Amygdala (tissue), 56 donors: Measurements from ENCODE around the gene RPL36A.
A peak's percentile ranks its signal among the peaks of the same experiment; 100 is the strongest.

ENCODE experiments used
- DNase-seq, 56 donors: peaks; one replicate each; lab custom pipeline; 2025; lab: John Stamatoyannopoulos, UW

The RPL36A gene

DNA sequence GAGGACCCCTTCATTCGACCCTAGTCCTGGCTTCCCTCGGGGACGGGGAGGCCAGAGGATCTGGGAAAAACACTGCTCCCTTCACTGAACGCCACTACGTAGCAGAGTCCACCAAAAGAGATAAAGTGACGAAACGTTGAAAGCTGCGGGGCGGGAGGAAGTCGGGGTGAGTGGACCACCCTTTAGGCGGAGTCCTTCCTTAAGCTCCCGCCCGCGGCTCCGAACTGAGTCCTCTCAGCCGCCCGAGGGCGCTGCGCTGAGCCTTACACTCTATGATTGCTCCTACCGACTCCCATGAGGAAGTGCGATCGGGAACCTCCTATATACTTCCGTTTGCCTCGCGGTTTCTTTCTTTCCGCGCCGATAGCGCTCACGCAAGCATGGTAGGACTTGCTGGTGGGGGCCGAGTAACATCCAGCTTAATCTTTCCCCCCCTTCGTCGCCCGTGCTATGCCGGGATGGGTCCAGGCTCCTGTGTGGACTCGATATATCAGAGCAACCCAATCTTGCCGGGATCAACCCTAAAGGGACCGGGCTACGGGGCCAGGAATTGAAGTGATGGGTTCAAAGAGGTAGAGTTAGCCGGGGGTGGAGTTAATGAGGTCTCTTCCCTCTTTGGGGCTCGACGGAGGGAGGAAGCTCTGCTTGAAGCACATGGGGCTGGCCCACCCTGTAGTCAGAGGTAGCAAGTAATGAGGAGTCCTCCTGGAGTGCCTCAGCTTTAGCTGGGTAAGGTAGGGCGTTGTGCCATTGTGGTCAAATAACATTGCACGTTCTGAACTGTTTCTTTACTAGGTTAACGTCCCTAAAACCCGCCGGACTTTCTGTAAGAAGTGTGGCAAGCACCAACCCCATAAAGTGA lies at the start of gene RPL36A:
RPL36A (plus strand) TSS at position 348 of the 862 bp plus-strand sequence; CDS start at position 381, 33 bp downstream.
- peak in 55 of 56 donors; percentile 1 to 88 (median 61) for DNase-seq

DNA sequence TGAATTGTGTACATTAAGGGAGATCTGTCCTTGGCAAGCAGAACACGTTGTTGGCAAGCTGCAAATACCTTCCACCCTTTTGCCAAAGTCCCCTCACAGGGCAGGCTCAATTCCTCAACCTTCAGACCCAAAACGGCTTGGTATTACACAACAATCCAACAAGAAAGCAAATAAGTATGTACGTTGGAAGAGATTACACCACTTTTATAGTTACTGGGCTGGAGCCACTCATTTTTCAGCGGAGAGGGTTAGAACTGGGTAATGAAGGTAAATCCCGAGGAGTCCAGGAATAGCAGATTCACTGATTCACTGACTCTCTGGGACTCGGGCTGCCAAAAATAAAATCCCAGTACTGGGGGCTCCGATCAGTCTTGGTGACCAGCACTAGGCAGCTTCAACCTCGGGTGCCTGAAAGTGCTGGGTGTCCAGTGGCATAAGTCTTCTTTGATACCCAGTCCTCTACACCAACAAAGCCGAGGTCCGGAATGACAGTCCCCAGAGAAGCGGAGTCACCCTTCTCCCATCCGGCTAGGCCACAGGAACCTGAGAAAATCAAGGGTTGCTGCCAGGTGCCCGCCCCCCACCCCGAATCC lies 42.9 kb upstream of the RPL36A start:
- DNase-seq = peak in 8 of 56 donors; percentile 0 to 33 (median 17)

DNA sequence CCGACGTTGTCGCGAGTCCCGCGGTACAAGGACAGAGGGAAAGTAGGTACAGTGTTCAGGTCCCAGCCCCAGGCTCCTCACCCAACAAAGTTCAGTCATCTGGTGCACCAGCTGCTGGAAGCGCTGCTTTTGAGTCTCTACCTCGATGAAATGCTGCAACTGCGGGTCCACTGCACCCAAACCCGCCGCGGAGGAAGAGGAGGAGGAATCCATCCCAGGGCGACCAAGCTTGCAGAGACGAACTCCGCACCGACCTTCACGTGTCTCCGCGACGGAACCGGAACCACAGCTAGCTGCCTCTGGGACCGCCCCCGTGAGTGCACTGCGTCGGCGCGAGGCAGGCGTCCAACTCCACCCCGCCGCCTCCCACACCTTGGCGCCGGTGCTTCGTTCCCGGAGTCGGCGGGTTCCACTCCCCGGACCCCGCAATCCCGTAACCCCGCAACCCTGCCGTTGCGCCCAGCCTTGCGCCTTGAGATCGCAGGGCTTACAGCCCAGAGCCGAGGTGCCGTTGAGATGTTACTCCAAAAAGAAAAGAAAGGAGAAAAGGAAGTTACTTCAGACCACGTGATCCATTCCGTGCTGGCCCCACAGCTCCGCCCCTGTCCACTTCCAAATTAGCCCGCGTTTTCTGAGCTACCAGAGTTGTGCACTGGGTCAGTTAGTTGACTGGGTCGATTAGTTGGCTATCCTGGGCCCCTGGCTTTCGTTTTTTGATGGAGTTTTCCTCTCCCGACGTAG lies 42.2 kb upstream of the RPL36A start, which contains the start of gene TIMM8A:
TIMM8A (minus strand) TSS at position 291 of the 741 bp plus-strand sequence; CDS start at position 213, 78 bp downstream.
- DNase-seq = peak; percentile 0 to 78 (median 50)

DNA sequence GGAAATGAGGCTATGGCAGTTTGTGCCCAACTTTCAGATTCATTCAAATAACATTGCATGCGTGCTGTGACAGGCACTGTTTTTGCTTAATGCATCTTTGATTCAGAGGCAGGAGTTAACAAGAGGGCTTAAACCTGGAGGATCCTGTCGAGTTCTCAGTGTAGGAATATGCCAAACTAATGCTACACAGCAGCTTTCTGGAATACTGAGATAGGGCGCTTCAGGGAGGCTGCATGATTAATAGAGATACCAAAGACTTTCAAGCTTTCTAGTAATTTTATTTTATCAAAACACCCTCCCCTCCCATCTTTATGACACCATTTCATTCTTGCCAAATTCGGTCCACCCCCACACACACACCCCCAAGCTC lies 41.6 kb upstream of the RPL36A start:
- no peak for DNase-seq

DNA sequence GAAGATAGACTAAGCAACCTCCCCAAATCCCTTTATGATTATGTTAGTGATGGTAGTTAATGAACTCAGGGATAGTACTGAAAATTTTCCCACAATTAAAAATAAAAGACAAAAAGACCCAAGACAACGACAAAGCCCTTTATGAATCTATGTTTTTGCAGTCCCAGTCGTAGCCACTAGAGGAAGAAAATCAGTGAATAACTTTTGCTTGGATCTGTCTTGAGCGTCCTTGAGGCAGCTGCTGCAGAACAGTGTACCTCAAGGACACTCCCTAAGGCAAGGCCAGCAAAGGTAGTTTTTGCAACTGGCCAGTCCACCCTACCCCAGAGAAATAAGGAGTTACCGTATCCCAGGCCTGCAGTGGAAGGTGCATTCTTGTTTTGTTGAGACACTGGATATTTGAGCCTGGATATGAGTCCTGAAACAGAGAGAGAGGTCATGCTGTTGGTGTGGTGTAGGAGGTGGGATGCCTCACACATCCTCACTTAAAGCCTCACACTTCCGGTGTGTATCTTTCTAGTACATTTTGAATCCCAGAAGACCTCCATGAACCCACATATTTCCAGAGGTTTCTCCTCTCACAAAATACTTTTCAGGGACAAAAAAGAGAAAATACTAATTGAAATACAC lies 33.5 kb upstream of the RPL36A start:
- DNase-seq = no peak

DNA sequence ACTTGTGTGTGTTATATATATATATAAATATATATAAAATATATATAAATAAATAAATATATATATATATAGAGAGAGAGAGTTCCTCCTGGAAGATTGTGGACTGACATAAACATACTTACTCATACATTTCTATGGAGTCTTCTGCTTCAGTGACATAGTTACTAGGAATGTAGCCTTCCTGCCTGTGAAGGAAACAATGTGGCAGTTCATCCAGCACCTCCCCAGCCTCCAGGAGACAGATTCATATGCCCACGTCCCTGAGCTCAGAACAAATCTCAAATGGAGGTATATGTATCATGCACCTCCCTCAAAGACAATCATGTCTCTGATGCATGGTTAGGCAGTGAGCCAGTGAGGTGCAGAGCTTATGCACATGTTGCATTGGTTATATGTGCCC lies 30.8 kb upstream of the RPL36A start:
- no peak for DNase-seq

DNA sequence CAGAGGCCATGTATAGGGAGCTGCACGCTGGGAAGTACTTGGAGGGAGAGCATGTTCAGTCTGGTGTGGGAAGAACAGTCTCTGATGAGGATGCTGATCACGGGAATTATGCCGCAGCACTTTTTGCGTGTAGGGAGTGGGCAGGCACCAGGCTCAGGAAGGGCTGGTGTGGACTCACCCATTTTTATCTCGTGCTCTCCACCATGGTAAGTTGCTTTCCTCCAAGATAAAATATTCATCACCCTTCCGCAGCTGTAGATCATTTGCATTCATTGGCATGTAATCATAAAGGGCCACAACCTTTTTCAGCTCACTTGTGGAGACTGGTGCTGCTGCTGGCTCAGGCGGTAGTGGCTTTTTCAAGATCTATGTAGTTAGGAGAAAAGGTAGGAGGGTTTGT lies 30.4 kb upstream of the RPL36A start:
- no peak for DNase-seq

DNA sequence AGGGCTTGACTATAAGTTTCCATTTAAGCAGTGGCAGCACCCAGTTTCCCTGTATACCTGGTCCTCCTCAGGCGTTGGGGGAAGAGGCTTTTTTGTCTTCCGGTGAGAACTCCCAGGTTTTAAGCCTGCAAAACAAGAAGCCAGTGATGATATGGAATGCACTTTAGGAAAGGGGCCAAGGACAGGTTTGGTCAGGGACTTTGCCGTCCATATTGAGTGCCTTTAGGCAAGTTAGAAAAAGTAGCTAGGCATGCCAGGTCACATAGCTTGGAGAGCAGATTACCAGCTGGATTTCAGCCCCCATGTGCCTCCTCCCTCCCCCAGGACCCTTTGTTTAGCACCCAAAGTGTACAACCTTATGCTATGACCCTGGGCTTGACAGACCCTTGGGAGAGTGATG lies 28.7 kb upstream of the RPL36A start:
- DNase-seq = no peak

GRCh38 chrX:101362757-101363156 lies 28.1 kb upstream of the RPL36A start:
- DNase-seq = no peak

DNA sequence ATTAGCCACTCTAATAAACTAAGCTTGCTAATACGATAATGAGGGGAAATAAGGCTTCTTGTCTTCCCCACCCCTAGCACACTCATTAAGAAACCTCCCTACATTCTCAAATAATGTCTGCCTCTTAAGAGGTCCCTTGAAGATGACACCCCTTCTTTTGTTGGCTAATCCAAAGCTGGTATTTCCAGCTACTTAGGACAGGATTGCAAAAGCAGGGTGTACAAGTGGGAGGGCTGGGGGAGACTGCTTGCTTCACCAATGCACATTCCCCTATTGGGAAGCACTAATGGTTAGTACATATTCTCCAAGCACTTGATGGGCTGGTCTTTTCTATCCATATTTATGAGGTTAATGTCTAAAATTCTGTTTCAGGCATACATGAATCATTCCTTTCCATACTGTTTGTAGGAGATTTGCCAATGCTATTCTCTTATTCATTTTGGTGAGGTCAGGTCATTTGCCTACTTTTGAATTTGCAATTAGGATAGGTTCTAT lies 25.5 kb upstream of the RPL36A start:
- DNase-seq = no peak

GRCh38 chrX:101368800-101369199 lies 22.0 kb upstream of the RPL36A start:
- no peak for DNase-seq

- DNase-seq = no peak
Measured at GRCh38 chrX:101369687-101370086, 21.1 kb upstream of the RPL36A start.

GRCh38 chrX:101370888-101371504 lies 19.8 kb upstream of the RPL36A start:
- no peak for DNase-seq

DNA sequence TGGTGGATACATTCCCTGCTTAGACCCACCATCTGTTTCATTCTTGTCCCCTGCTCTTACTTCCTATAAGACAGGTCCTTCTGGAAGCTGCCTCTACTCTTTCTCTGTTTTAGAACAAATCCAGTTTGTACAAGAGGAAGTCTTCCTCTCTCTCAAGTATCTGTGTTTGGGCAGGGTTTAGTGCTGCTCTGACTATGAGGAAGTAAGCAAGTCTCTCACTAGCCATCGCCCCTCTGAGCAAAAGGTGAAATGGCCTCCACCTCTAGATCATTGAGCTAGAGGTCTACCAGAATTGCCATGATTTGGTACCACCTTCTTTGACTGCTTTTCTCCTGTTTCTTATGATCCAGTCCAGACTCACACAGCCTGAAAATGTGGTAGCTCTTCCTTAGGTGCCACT lies 13.3 kb upstream of the RPL36A start:
- peak in 1 of 56 donors; percentile 0 for DNase-seq

DNA sequence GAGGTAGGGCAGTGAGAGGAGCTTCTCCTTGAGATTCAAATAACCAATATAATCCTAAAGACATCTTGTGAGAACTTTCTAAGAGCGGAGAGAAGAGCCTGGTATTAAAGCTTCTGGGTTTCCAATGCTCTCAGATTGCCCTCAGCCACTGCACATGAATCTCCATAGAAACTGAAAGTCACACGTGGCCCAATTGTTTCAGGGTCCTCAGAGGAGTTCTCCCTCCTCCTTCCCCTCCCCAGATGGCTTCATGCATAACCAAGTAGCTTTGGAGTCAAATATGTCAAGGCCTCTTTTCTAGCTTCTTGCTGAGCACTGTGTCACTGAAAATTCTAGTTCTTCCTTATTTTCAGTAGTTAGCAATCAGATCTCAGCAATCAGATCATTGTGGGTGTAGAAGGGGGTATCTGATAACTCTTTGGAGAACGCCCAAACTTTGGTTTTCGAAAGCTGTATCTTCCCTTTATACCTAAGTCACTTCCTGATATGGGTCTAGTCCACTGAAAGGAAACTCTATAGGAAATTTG lies 7.1 kb upstream of the RPL36A start:
- DNase-seq = no peak

DNA sequence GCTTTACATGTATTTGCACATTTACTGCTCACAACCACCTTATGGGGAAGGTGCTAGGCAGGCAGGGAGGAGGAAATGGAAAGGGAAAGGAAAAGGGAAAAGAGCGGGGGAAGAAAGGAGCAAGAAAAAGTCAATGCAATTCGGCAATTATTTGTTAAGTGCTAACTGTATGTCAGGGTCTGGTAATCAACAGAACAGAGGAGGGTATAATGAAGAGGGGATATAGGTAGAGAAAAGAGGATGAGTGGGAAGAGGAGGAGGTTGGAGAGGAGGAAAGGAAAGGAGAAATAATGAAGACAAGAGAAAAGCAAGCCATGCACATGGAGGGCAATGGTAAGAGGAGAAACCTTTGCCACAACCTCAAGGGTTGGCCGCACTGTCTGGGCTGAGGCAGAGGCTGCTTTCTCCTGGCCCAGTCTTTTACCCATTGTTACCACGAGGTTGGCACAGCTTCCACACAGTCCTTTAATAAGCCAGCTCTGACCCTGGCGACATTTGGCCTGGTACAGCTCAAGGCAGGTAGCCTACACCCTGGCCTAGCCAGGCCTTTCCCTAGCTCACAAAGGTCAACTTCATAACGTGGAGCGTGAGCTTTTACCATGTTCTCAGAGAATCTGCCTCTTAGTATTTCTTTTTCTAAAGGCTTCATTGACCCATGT lies 5.7 kb upstream of the RPL36A start:
- DNase-seq = no peak

DNA sequence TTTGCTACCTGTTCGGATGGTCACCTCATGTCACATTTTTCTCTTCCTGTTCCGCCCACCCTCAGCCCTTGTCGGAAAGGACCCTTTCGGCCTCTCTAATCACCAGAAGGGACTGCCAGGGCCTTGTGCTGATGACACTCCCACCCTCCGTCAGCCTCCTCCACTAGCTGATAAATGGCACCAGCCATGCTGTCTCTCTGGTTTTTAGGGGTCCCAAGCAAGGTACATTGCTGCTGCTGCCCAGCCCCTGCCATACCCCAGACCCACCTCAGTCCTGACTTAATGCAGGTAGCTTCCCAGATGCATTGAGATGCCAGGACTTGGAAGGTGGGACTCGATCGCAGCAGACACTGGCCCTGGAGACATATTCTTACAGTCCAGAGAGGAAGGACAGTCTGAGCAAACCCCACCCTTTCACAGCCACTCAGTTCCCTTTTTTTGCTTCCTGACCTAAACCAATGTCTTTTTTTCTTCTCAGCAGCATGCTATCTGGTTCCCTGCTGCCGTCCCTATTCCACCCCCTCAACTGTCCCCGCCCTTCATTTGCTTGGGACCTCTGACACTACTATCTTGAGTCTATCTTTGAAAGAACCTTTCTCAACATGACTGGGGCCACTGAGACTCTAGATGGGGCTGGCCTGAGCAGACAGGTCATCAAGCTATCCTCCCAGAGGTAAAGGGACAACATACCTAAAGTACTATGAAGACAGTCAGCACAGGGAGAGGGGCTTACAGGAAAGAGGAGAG lies 4.8 kb upstream of the RPL36A start, which contains the start of gene BTK:
BTK (minus strand) TSS at position 397 of the 747 bp plus-strand sequence. CDS start 10,907 bp downstream, outside the sequence.
- peak in 7 of 56 donors; percentile 0 to 27 (median 0) for DNase-seq

DNA sequence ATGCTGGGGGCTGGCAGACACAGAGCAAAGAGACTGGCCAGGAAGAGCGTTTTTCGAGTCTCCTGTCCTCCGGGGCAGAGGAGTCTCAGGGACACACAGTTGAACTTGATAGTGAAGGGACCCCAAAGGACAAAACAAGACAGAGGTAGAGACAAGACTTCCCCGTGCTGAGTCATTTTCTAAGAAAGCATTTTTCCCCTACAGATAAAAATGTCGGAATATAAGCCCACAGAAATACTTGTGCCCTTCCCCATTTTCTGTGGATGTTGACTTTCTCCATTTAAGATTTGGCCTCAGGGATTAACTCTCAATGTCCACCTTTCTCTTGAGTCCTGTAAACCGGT lies 4.3 kb upstream of the RPL36A start:
- no peak for DNase-seq

DNA sequence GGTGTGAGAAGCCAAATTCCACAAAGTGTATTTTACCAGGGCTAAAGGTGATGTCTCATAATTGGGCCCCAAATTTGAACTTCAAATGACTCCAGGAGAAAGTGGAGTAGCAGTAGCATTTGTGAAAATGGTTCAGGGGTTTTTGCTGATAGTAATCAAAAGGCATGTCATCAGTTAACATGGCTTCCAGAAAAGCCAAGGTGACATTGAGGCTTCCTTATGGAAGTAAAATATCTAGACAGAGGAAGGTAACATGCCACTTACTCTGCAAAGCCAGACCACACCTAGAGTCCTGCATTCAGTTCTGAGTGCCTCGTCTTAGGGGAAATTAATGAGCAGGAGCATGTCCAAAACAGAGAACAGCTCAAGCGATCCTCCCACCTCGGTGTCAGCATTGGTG lies 2.2 kb upstream of the RPL36A start:
- DNase-seq = no peak
